Effector CD8-positive, alpha-beta T cell (primary cell): ENCODE results near the gene GPR171.
"Not testable (repeated sequence)": the region's sequence is repeated elsewhere in the genome, so short reads cannot be mapped to it uniquely, and the experiment has no call there.

Experiments
- DNase-seq: peaks from one replicate; lab custom pipeline; 2025; lab: John Stamatoyannopoulos, UW

GPR171 gene

GRCh38 chr3:151175952-151176351 lies 27.1 kb downstream of the GPR171 start:
- no peak for DNase-seq

GRCh38 chr3:151174351-151174750 lies 28.7 kb downstream of the GPR171 start:
- no peak for DNase-seq

- no peak for DNase-seq
These were observed 31.8 kb downstream of the GPR171 start for GRCh38 chr3:151171145-151171757.

GRCh38 chr3:151169948-151170679 lies 32.9 kb downstream of the GPR171 start:
- not testable (repeated sequence) for DNase-seq

GRCh38 chr3:151169262-151169947 lies 33.6 kb downstream of the GPR171 start:
- DNase-seq: no peak

- peak; percentile 71 for DNase-seq
These were observed 34.5 kb downstream of the GPR171 start for GRCh38 chr3:151168269-151169094.

GRCh38 chr3:151166161-151166560 lies 36.9 kb downstream of the GPR171 start:
- no peak for DNase-seq

GRCh38 chr3:151165226-151165625 lies 37.8 kb downstream of the GPR171 start:
- DNase-seq: no peak

GRCh38 chr3:151159806-151160205 lies 43.2 kb downstream of the GPR171 start:
- no peak for DNase-seq

- DNase-seq: no peak
These were observed 46.3 kb downstream of the GPR171 start for GRCh38 chr3:151156618-151157216.

GRCh38 chr3:151155409-151156128 lies 47.4 kb downstream of the GPR171 start:
- no peak for DNase-seq

GRCh38 chr3:151154566-151154965 lies 48.5 kb downstream of the GPR171 start:
- no peak for DNase-seq

- DNase-seq: no peak
These were observed 50.4 kb downstream of the GPR171 start for GRCh38 chr3:151152455-151153079.
